Tibial nerve (tissue), 4 donors: Measurements from ENCODE around the gene DUSP1. TPM values are rescaled to one million over a fixed set of nuclear protein-coding genes. Genes with fewer than 3 reads are reported as not detected.
A peak's percentile ranks its signal among the peaks of the same experiment; 100 is the strongest.

Source experiments
- DNase-seq, 2 donors: peaks; one replicate each; pipeline ENCODE4 v3.0.0-alpha.2; 2019; ENCODE audit warnings: low spot score in 2 of 2
- H3K27ac ChIP-seq, 4 donors: fragments of 200-600 bp; sonication (generic) in 3 of 4; one replicate each; pipeline ENCODE4 v1.5.1; 2017 to 2019; ENCODE audit warnings: mild to moderate bottlenecking in 1 of 4
- H3K27me3 ChIP-seq, 2 donors: fragments of 200-600 bp; sonication (generic) in 1 of 2; one replicate each; pipeline versions ENCODE4 v1.5.1 to v1.6.0; 2017 to 2019
- H3K36me3 ChIP-seq, 3 donors: fragments of 200-600 bp; sonication (generic); one replicate each; pipeline ENCODE4 v1.5.1; 2018 to 2019
- H3K4me1 ChIP-seq, 4 donors: fragments of 200-600 bp; sonication (generic) in 3 of 4; one replicate each; pipeline ENCODE4 v1.5.1; 2017 to 2019
- H3K4me3 ChIP-seq, 4 donors: fragments of 200-600 bp; sonication (generic) in 3 of 4; one replicate each; pipeline ENCODE4 v1.5.1; 2017 to 2019; ENCODE audit warnings: mild to moderate bottlenecking in 1 of 4, moderate library complexity in 1 of 4
- H3K9me3 ChIP-seq, 4 donors: fragments of 200-600 bp; sonication (generic) in 3 of 4; one replicate each; pipeline ENCODE4 v1.5.1; 2017 to 2019
- EP300 ChIP-seq, 2 donors: sonication (generic); formaldehyde crosslinking; IDR thresholded peaks; one replicate each; pipeline ENCODE4 v1.6.1; 2017; ENCODE audit warnings: antibody characterized with exemption in 2 of 2, mild to moderate bottlenecking in 1 of 2
- POLR2A ChIP-seq, 2 donors: fragments of 450-650 bp; IDR thresholded peaks; one replicate each; pipeline ENCODE4 v1.6.1; 2017; ENCODE audit warnings: antibody characterized with exemption in 2 of 2, mild to moderate bottlenecking in 2 of 2, moderate library complexity in 2 of 2
- WGBS, 2 donors: methylation state at CpG; one replicate each; pipeline ENCODE4 v1.1.5; 2018; 5-methylcytosine and 5-hydroxymethylcytosine counted together
- total RNA-seq, 4 donors: library from RNA; depleted of rRNA; stranded (reverse); fragments of >200 nt; gene quantifications; one replicate each; pipeline ENCODE4 v1.1.0, GENCODE V29; 2016
- TF ChIP-seq, protein P1 (sequence below), 5 experiments: fragments of 200-600 bp in 3 of 5; fragments of 450-650 bp in 2 of 5; sonication (generic) in 3 of 5; IDR thresholded peaks; one replicate each; pipeline ENCODE4 v1.5.1; 2016 to 2019; ENCODE audit warnings: antibody characterized with exemption in 5 of 5, mild to moderate bottlenecking in 3 of 5, moderate library complexity in 2 of 5

Gene DUSP1, protein sequence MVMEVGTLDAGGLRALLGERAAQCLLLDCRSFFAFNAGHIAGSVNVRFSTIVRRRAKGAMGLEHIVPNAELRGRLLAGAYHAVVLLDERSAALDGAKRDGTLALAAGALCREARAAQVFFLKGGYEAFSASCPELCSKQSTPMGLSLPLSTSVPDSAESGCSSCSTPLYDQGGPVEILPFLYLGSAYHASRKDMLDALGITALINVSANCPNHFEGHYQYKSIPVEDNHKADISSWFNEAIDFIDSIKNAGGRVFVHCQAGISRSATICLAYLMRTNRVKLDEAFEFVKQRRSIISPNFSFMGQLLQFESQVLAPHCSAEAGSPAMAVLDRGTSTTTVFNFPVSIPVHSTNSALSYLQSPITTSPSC
- total RNA-seq = 1,000 to 10,000 TPM; 1,787 to 2,412 (median 1,885) TPM

DNA sequence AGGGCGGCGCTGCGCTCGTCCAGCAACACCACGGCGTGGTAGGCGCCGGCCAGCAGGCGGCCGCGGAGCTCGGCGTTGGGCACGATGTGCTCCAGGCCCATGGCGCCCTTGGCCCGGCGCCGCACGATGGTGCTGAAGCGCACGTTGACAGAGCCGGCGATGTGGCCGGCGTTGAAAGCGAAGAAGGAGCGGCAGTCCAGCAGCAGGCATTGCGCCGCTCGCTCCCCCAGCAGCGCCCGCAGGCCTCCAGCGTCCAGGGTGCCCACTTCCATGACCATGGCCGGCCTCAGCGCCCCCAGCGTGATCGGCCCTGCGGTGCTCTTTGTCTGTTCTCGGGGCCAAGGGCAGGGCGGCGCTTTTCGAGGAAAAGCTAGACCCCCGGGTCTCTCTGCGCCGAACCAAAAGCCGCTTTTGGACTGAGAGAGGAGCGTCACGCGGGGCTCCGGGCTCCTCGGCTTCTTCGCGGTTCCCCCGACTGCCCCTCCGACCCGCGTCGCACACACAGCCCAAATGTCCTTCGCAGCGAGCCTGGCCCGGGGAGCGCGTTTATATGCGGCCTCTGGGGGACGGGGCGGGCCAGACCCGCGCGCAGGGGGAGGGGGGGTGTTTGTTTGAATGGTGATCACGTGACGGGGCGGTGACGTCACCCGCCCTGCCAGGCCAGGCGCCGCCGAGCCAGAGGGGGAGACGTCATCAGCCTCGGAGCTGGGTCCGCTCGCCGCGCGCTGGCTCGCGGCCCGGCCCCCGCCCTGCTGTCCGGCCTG lies at the start of gene DUSP1:
Gene DUSP1 (minus strand): TSS at position 521 of the 764 bp plus-strand sequence. CDS start 243 bp downstream, at position 278.
- no peaks in the 10 kb centered on the region for H3K27me3 ChIP-seq
- 0 to 1% methylated on average over 31 to 38 of the region's 89 CpGs for WGBS, 2 donors
- no peaks in the 10 kb centered on the region for H3K9me3 ChIP-seq
- DNase-seq = peak; percentile 100
- TF ChIP-seq, protein P1, sequence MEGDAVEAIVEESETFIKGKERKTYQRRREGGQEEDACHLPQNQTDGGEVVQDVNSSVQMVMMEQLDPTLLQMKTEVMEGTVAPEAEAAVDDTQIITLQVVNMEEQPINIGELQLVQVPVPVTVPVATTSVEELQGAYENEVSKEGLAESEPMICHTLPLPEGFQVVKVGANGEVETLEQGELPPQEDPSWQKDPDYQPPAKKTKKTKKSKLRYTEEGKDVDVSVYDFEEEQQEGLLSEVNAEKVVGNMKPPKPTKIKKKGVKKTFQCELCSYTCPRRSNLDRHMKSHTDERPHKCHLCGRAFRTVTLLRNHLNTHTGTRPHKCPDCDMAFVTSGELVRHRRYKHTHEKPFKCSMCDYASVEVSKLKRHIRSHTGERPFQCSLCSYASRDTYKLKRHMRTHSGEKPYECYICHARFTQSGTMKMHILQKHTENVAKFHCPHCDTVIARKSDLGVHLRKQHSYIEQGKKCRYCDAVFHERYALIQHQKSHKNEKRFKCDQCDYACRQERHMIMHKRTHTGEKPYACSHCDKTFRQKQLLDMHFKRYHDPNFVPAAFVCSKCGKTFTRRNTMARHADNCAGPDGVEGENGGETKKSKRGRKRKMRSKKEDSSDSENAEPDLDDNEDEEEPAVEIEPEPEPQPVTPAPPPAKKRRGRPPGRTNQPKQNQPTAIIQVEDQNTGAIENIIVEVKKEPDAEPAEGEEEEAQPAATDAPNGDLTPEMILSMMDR (IDR thresholded peaks at IDR 0.05) = peak; percentile 29 to 84 (median 49)
- TF ChIP-seq EP300 (IDR thresholded peaks at IDR 0.05) (peak; percentile 90 to 100), POLR2A (IDR thresholded peaks at IDR 0.05) (peak; percentile 96 to 99)
- peaks cover 0 to 77% (median 40%) of the 10 kb centered on the region in 4 donors for H3K4me1 ChIP-seq
- peak within 1 kb of the TSS; percentile 97 to 99 (median 99) for H3K27ac ChIP-seq
- peaks cover 9 to 29% (median 23%) of the 10 kb centered on the region in 3 donors for H3K36me3 ChIP-seq
- peak within 1 kb of the TSS; percentile 65 to 98 (median 86) for H3K4me3 ChIP-seq

DNA sequence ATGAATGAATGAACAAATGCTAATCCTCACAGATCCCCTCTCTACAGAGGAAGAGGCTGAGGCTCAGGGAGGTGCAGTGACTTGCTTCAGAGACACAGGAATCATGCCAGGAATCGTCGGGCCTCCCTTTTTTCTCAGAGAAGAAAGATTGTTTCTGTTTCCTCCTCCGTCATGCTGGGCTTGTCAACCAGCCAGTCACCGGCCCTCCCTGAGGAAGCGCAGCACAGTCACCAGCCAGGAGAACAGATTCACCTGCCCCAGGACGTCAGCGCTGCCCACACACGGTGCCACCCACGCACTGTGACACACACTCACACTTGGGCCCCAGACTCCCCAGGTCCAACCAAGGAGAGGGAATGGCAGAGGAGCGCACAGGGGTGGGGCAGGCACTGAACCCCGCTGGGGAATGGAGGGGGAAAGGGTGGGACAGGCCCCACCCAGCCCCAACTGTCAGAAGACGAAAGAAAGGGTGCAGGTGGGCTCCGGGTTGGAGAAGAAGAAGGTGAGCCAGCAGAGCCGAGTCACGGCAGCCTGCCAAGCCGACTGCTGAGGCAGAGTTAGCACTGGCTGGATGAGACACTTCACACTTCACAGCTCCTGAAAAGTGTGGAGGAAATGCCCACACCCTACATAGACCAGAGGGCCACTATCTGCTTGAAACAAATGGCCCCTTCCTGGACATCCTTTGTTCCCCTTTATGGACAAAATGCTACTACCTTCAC lies 49.2 kb upstream of the DUSP1 start:
- Histone ChIP-seq H3K4me1 (no peaks in the 10 kb centered on the region), H3K4me3 (no peak overlapping the region), H3K36me3 (no peaks in the 10 kb centered on the region), H3K9me3 (peaks cover 0 to under 1% (median under 1%) of the 10 kb centered on the region in 4 donors), H3K27ac (no peak overlapping the region), H3K27me3 (no peaks in the 10 kb centered on the region)
- TF ChIP-seq, protein P1 (IDR thresholded peaks at IDR 0.05) = no peak
- no peak for TF ChIP-seq EP300 (IDR thresholded peaks at IDR 0.05)
- TF ChIP-seq POLR2A (IDR thresholded peaks at IDR 0.05) = no peak
- no peak for DNase-seq
- 52 to 59% methylated on average over 16 of the region's 16 CpGs for WGBS, 2 donors

DNA sequence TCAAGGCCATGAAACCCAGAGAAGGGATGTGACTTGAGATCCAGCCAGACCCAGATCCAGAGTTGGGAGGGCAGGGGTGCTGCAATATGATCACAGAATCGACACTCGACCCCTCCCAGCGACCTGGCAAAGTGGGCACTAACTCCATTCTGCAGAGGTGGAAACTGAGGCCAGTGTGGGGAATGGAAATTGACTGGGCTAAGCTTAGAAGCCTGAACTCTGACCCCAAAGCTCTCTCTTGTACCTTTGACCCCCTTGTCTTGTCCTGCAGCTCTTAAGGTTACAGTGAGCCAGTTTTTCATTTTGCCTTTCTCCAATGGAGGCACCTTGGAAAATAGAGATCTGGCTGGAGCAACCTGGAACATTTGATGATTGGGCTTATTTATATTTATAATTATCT lies 48.6 kb upstream of the DUSP1 start:
- TF ChIP-seq EP300 (IDR thresholded peaks at IDR 0.05) = no peak
- no peak for TF ChIP-seq POLR2A (IDR thresholded peaks at IDR 0.05)
- TF ChIP-seq, protein P1 (IDR thresholded peaks at IDR 0.05) = no peak
- Histone ChIP-seq H3K27ac (no peak overlapping the region), H3K27me3 (no peaks in the 10 kb centered on the region), H3K9me3 (no peaks in the 10 kb centered on the region), H3K36me3 (no peaks in the 10 kb centered on the region), H3K4me3 (no peak overlapping the region), H3K4me1 (no peaks in the 10 kb centered on the region)
- no peak for DNase-seq
- WGBS, 2 donors = 83 to 87% methylated on average over 3 of the region's 3 CpGs

DNA sequence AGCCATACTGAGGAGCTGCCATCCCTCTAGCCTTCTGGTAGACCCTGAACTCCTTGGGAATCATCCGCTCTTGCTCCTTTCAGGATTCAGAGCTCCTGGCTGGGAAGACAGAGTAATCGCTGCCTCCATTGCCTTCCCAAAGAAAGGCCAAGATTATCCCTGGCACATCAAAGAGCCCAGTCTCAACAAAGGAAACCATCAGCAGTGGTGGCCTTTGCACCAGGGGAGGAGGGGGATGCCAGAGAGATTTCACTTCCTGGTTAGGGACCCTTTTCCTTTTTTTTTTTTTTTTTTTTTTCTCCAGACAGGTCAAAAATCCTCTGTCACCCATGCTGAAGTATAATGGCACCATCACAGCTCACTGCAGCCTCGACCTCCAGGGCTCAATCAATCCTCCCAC lies 47.1 kb upstream of the DUSP1 start:
- no peak overlapping the region for H3K4me3 ChIP-seq
- H3K36me3 ChIP-seq = no peaks in the 10 kb centered on the region
- no peaks in the 10 kb centered on the region for H3K4me1 ChIP-seq
- DNase-seq = no peak
- TF ChIP-seq EP300 (IDR thresholded peaks at IDR 0.05) (no peak), POLR2A (IDR thresholded peaks at IDR 0.05) (no peak)
- TF ChIP-seq, protein P1 (IDR thresholded peaks at IDR 0.05) = no peak
- WGBS, 2 donors = 90 to 92% methylated on average over 3 of the region's 3 CpGs
- H3K27ac ChIP-seq = no peak overlapping the region
- no peaks in the 10 kb centered on the region for H3K27me3 ChIP-seq
- H3K9me3 ChIP-seq = no peaks in the 10 kb centered on the region
